ENCODE data around the gene STXBP5. TPM values are rescaled to one million over a fixed set of nuclear protein-coding genes. Genes with fewer than 3 reads are reported as not detected.

STXBP5 gene
- total RNA-seq, 1 donor from 2014 or later = 22.3 TPM

DNA sequence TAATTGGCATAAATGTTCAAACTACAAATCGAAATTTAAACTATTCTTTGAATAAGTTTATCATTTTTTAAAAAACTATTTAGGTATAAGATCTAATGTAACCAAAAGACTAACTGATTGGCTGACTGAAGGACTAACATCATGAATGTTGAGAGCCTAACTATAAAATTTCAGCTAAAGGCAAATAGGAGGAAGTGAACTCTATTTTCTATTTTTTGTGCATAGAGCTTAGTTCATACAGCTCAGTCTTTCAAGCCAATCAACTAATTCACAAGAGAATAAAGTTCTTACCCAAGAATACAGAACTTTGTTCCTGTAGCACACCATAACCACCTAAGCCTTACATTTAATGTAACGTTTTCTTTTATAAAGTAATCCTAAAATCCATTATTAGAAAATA lies 46.3 kb upstream of the STXBP5 start:
- DNase-seq = no peak
- H3K27ac Mint-ChIP-seq = no peak overlapping the region
- H3K36me3 Mint-ChIP-seq (ENCODE audit: low read depth) = no peaks in the 10 kb centered on the region
- intact Hi-C loops (cut with micrococcal nuclease) = no loop called here
- ATAC-seq (ENCODE audit: low read depth) = no peak
- CTCF ChIA-PET = no interaction called here
- no peaks in the 10 kb centered on the region for H3K9me3 Mint-ChIP-seq
- POLR2A ChIA-PET = no interaction called here
- H3K4me3 Mint-ChIP-seq = no peak overlapping the region
- H3K27me3 Mint-ChIP-seq = peaks cover 15% of the 10 kb centered on the region
- no peaks in the 10 kb centered on the region for H3K4me1 Mint-ChIP-seq
- no peak for TF ChIP-seq CTCF (IDR thresholded peaks at IDR 0.05)

- TF ChIP-seq CTCF (IDR thresholded peaks at IDR 0.05) = no peak
- Mint-ChIP-seq H3K4me3 (no peak overlapping the region), H3K4me1 (no peaks in the 10 kb centered on the region), H3K9me3 (no peaks in the 10 kb centered on the region), H3K36me3 (ENCODE audit: low read depth) (no peaks in the 10 kb centered on the region), H3K27ac (no peak overlapping the region), H3K27me3 (peaks cover 15% of the 10 kb centered on the region)
- ATAC-seq (ENCODE audit: low read depth) (no peak), DNase-seq (no peak)
- intact Hi-C loops (cut with micrococcal nuclease) = no loop called here
- CTCF ChIA-PET = no interaction called here
- POLR2A ChIA-PET = no interaction called here
Measured at GRCh38 chr6:147158881-147159280, 45.3 kb upstream of the STXBP5 start.

DNA sequence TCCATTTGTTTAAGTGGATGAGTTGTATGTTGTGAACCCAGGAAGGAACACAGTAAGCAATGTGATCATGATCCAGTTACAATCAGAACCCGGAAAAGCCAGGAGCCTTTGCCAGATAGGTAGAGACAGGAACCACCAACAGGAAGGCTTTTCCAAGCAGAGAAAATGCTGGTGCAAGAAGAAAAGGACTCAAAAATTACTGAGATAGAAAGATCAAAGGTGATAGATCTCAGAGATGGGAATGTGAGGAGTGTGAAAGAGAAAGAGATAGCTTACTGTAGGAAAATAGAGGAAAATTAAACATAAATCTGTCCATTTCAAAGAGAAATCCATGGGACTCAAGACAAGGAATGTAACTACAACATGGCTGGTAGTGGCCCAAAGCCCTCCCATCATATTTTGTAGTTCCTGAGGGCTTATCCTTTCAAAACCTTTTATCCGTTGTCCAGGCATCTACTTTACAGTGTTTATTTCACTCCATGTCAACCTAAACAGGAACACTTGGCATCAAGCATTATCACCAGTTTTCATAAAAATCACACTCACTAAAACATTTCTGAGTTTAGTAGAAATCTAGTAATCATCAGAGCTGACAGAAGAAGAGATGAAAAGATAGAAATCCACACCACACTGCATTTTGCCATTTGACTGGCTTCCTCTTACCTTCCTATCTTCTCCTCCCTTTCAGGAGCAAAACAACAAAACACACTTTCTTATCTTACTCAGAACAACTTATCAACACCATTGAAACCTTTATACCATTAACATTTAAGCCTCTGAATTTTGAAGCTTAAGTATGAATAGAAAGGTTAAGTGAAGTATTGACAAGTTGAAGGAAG lies 44.5 kb upstream of the STXBP5 start:
- H3K4me3 Mint-ChIP-seq = no peak overlapping the region
- no peak for TF ChIP-seq CTCF (IDR thresholded peaks at IDR 0.05)
- CTCF ChIA-PET = no interaction called here
- H3K27ac Mint-ChIP-seq = no peak overlapping the region
- peaks cover 15% of the 10 kb centered on the region for H3K27me3 Mint-ChIP-seq
- no peaks in the 10 kb centered on the region for H3K4me1 Mint-ChIP-seq
- H3K9me3 Mint-ChIP-seq = no peaks in the 10 kb centered on the region
- POLR2A ChIA-PET = no interaction called here
- DNase-seq (no peak), ATAC-seq (ENCODE audit: low read depth) (no peak)
- intact Hi-C loops (cut with micrococcal nuclease) = no loop called here
- no peaks in the 10 kb centered on the region for H3K36me3 Mint-ChIP-seq (ENCODE audit: low read depth)

DNA sequence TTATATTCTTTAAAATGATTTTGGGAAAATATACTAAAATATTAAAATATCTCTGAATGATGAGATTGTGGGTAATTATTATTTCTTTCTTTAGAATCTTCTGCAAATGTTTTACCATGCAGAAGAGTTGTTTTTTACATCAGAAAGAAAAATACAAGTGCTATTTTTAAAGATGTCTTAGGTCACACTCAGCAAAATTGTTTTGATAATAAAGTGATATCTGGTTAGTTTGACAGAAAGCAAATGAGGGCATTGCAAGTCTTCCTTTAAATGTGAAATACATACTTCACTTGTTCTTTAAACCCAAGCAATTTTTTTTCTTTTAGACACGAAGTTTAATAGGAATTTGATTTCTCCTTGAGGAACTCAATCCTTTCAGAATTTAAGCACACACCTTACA lies 43.6 kb upstream of the STXBP5 start:
- intact Hi-C loops (cut with micrococcal nuclease) = no loop called here
- DNase-seq (no peak), ATAC-seq (ENCODE audit: low read depth) (no peak)
- Mint-ChIP-seq H3K27ac (no peak overlapping the region), H3K27me3 (peaks cover 15% of the 10 kb centered on the region), H3K36me3 (ENCODE audit: low read depth) (no peaks in the 10 kb centered on the region), H3K4me3 (no peak overlapping the region), H3K9me3 (no peaks in the 10 kb centered on the region), H3K4me1 (no peaks in the 10 kb centered on the region)
- no peak for TF ChIP-seq CTCF (IDR thresholded peaks at IDR 0.05)
- CTCF ChIA-PET = no interaction called here
- POLR2A ChIA-PET = no interaction called here

- no peaks in the 10 kb centered on the region for H3K36me3 Mint-ChIP-seq (ENCODE audit: low read depth)
- H3K4me3 Mint-ChIP-seq = no peak overlapping the region
- H3K4me1 Mint-ChIP-seq = no peaks in the 10 kb centered on the region
- intact Hi-C loops (cut with micrococcal nuclease) = no loop called here
- H3K27ac Mint-ChIP-seq = no peak overlapping the region
- TF ChIP-seq CTCF (IDR thresholded peaks at IDR 0.05) = no peak
- CTCF ChIA-PET = no interaction called here
- ATAC-seq (ENCODE audit: low read depth) = no peak
- POLR2A ChIA-PET = no interaction called here
- no peaks in the 10 kb centered on the region for H3K9me3 Mint-ChIP-seq
- no peak for DNase-seq
- peaks cover 10% of the 10 kb centered on the region for H3K27me3 Mint-ChIP-seq
Measured at GRCh38 chr6:147161253-147161973, 42.8 kb upstream of the STXBP5 start.

Data from activated B cell treated with CpG ODN at 0.5 μM for 24 hours (primary cell).